B cell (primary cell): ENCODE data around the gene WDR27. TPM values are rescaled to one million over a fixed set of nuclear protein-coding genes. Genes with fewer than 3 reads are reported as not detected.

Experiments used
- ATAC-seq: fragments of 200-7000 bp; cut with Tn5 transposase; one replicate; pipeline ENCODE4 v1.10.0; 2021; ENCODE audit warnings: low read depth, mild to moderate bottlenecking, moderate number of reproducible peaks, moderate library complexity
- CTCF ChIA-PET: fragments of 350-600 bp; sonication (Branson Sonifier 250); formaldehyde crosslinking; loops from one replicate; lab custom pipeline; 2021; ENCODE audit warnings: antibody characterized with exemption, inconsistent platforms; lab: Charles Lee
- POLR2A ChIA-PET: fragments of 350-600 bp; sonication (Branson Sonifier 250); formaldehyde crosslinking; loops from one replicate; lab custom pipeline; 2021; ENCODE audit warnings: antibody characterized with exemption; lab: Charles Lee
- DNase-seq: peaks from one replicate; pipeline ENCODE4 v3.0.0; 2013
- H2AFZ ChIP-seq: 2 replicates; pipeline ENCODE4 v1.6.1; 2012; ENCODE audit warnings: mild to moderate bottlenecking, low read depth, low read length; ENCODE audit not compliant: insufficient read depth, poor library complexity, severe bottlenecking
- H3K27ac ChIP-seq, 2 donors: 1 replicate in 1 of 2; 2 replicates in 1 of 2; pipeline ENCODE4 v1.5.1; 2012 to 2013; ENCODE audit warnings: low read length in 2 of 2, mild to moderate bottlenecking in 2 of 2, moderate library complexity in 1 of 2
- H3K27me3 ChIP-seq, 4 experiments: fragments of 200-600 bp in 1 of 4; sonication (generic) in 1 of 4; replicated peaks in 1 of 4; 1 replicate in 2 of 4; 2 replicates in 2 of 4; pipeline versions ENCODE4 v1.6.1 to v1.7.0; 2013 to 2016; ENCODE audit warnings: low read length in 3 of 4, mild to moderate bottlenecking in 2 of 4, mixed read lengths in 1 of 4, moderate library complexity in 1 of 4; ENCODE audit not compliant: insufficient read depth in 4 of 4, control insufficient read depth in 3 of 4; ENCODE audit errors: control extremely low read depth in 1 of 4
- H3K36me3 ChIP-seq, 2 experiments: replicated peaks in 1 of 2; 1 replicate in 1 of 2; 2 replicates in 1 of 2; pipeline versions ENCODE4 v1.6.1 to v1.7.1; 2013; ENCODE audit warnings: low read length in 1 of 2; ENCODE audit not compliant: insufficient read depth in 2 of 2, control insufficient read depth in 1 of 2; ENCODE audit errors: control extremely low read depth in 1 of 2, extremely low read depth in 1 of 2
- H3K4me1 ChIP-seq, 2 donors: fragments of 200-600 bp in 1 of 2; sonication (generic) in 1 of 2; 1 replicate in 1 of 2; 2 replicates in 1 of 2; pipeline versions ENCODE4 v1.5.1 to v1.6.1; 2013 to 2017; ENCODE audit warnings: low read length in 2 of 2; ENCODE audit not compliant: control insufficient read depth in 2 of 2, insufficient read depth in 2 of 2
- H3K4me2 ChIP-seq: replicated peaks from 2 replicates; pipeline ENCODE3; 2012; ENCODE audit warnings: mild to moderate bottlenecking, low read depth, low read length; ENCODE audit not compliant: poor library complexity, severe bottlenecking
- H3K4me3 ChIP-seq, 5 experiments: fragments of 200-600 bp in 1 of 5; sonication (generic) in 1 of 5; 1 replicate in 3 of 5; 2 replicates in 2 of 5; pipeline versions ENCODE4 v1.5.1 to v1.7.0; 2011 to 2016; ENCODE audit warnings: low read length in 4 of 5, mild to moderate bottlenecking in 4 of 5, low read depth in 2 of 5, control low read depth in 1 of 5, moderate library complexity in 1 of 5; ENCODE audit not compliant: insufficient read depth in 1 of 5; ENCODE audit errors: control extremely low read depth in 1 of 5, extremely low read depth in 1 of 5
- H3K79me2 ChIP-seq: fragments of 200-600 bp; sonication (generic); one replicate; pipeline ENCODE4 v1.6.0; 2016; ENCODE audit warnings: low read length; ENCODE audit not compliant: control insufficient read depth, insufficient read depth
- H3K9ac ChIP-seq: fragments of 200-600 bp; sonication (generic); 2 replicates; pipeline ENCODE4 v1.6.1; 2017; ENCODE audit warnings: mild to moderate bottlenecking, low read length, moderate library complexity
- H3K9me3 ChIP-seq, 3 donors: one replicate each; pipeline versions ENCODE4 v1.6.1 to v1.7.1; 2013; ENCODE audit warnings: low read length in 2 of 3; ENCODE audit not compliant: control insufficient read depth in 2 of 3, insufficient read depth in 1 of 3; ENCODE audit errors: control extremely low read depth in 1 of 3
- H4K20me1 ChIP-seq: 2 replicates; pipeline ENCODE4 v1.6.0; 2012; ENCODE audit warnings: mild to moderate bottlenecking, low read length; ENCODE audit not compliant: insufficient read depth, control insufficient read depth, poor library complexity, severe bottlenecking
- H3K27ac Mint-ChIP-seq: one replicate; pipeline ENCODE4 v1.8.0; 2021; ENCODE audit warnings: mixed read lengths
- H3K27me3 Mint-ChIP-seq: one replicate; pipeline ENCODE4 v1.8.0; 2021; ENCODE audit warnings: mixed read lengths
- H3K4me1 Mint-ChIP-seq: one replicate; pipeline ENCODE4 v1.8.0; 2021; ENCODE audit warnings: mixed read lengths
- H3K4me3 Mint-ChIP-seq: one replicate; pipeline ENCODE4 v1.8.0; 2021; ENCODE audit warnings: mixed read lengths
- H3K9me3 Mint-ChIP-seq: one replicate; pipeline ENCODE4 v1.8.0; 2022; ENCODE audit warnings: mixed read lengths; ENCODE audit not compliant: insufficient read depth
- EZH2 ChIP-seq: IDR thresholded peaks from 2 replicates; pipeline ENCODE4 v1.6.1; 2012; ENCODE audit warnings: borderline replicate concordance, low read depth, mild to moderate bottlenecking, moderate library complexity, low read length; ENCODE audit not compliant: insufficient read depth, poor library complexity, severe bottlenecking
- WGBS: methylation state at CpG from one replicate; pipeline ENCODE4 v1.1.5; 2013; ENCODE audit warnings: missing lambda C conversion rate; ENCODE audit not compliant: insufficient coverage; 5-methylcytosine and 5-hydroxymethylcytosine counted together
- intact Hi-C: fragments of 100-400 bp; cut with micrococcal nuclease; formaldehyde crosslinking; loops from one replicate; pipeline ENCODE4 v1.10.0; 2022
- polyA plus RNA-seq: library from polyadenylated mRNA; depleted of rRNA; stranded (reverse); fragments of >200 nt; gene quantifications from 2 replicates; pipeline ENCODE4 v1.2.3, GENCODE V29; 2012
- total RNA-seq, 2 donors: library from RNA; stranded (reverse); fragments of 120-200 nt in 1 of 2; gene quantifications; 1 replicate in 1 of 2; 2 replicates in 1 of 2; pipeline versions ENCODE4 v1.2.3 to v1.2.4, GENCODE V29; 2013 to 2022
- TF ChIP-seq, protein P1 (sequence below): fragments of 200-600 bp; IDR thresholded peaks from one replicate; pipeline ENCODE4 v1.8.0; 2022; ENCODE audit warnings: antibody characterized with exemption, mild to moderate bottlenecking

The WDR27 gene
- total and polyA plus RNA-seq, 2 donors (not counting 1 experiment from before 2014, with no cell fraction given), result 64.3 to 86.3 TPM

DNA sequence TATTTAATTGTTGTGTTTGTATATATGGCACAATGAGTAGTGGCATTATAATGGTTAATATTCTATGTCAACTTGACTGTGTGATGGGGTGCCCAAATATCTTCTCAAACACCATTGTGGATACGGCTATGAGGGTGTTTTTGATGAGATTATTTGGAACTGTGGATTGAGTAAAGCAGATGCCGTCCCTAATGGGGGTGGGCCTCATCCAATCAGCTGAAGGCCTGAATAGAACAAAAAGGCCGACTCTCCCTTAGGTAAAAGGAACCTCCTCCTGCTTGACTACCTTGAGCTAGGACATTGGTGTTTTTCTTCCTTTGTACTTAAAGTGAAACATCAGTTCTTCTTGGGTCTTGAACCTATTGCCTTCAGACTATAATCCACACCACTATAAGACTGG, 207.8 kb downstream of the WDR27 start:
- no peak overlapping the region for H3K4me3 Mint-ChIP-seq
- no CpG with 5 or more reads among the region's 3 CpGs for WGBS
- H3K9me3 Mint-ChIP-seq, result no peaks in the 10 kb centered on the region
- H3K4me2 ChIP-seq, result no peak overlapping the region
- H3K4me1 Mint-ChIP-seq, result no peaks in the 10 kb centered on the region
- H3K27ac Mint-ChIP-seq, result no peak overlapping the region
- ChIA-PET CTCF (no interaction called here), POLR2A (no interaction called here)
- ATAC-seq (no peak), DNase-seq (no peak)
- H3K9me3 ChIP-seq, result no peaks in the 10 kb centered on the region
- H3K79me2 ChIP-seq, result no peaks in the 10 kb centered on the region
- H3K27ac ChIP-seq, result no peak overlapping the region
- H3K27me3 ChIP-seq, result no peaks in the 10 kb centered on the region
- no peaks in the 10 kb centered on the region for H3K4me1 ChIP-seq
- no peak overlapping the region for H2AFZ ChIP-seq
- H4K20me1 ChIP-seq, result no peaks in the 10 kb centered on the region
- no peak overlapping the region for H3K9ac ChIP-seq
- no peaks in the 10 kb centered on the region for H3K36me3 ChIP-seq
- no peaks in the 10 kb centered on the region for H3K27me3 Mint-ChIP-seq
- H3K4me3 ChIP-seq, result no peak overlapping the region
- intact Hi-C loops, result no loop called here
- TF ChIP-seq, protein P1, sequence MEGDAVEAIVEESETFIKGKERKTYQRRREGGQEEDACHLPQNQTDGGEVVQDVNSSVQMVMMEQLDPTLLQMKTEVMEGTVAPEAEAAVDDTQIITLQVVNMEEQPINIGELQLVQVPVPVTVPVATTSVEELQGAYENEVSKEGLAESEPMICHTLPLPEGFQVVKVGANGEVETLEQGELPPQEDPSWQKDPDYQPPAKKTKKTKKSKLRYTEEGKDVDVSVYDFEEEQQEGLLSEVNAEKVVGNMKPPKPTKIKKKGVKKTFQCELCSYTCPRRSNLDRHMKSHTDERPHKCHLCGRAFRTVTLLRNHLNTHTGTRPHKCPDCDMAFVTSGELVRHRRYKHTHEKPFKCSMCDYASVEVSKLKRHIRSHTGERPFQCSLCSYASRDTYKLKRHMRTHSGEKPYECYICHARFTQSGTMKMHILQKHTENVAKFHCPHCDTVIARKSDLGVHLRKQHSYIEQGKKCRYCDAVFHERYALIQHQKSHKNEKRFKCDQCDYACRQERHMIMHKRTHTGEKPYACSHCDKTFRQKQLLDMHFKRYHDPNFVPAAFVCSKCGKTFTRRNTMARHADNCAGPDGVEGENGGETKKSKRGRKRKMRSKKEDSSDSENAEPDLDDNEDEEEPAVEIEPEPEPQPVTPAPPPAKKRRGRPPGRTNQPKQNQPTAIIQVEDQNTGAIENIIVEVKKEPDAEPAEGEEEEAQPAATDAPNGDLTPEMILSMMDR, result no peak
- TF ChIP-seq EZH2, result no peak

DNA sequence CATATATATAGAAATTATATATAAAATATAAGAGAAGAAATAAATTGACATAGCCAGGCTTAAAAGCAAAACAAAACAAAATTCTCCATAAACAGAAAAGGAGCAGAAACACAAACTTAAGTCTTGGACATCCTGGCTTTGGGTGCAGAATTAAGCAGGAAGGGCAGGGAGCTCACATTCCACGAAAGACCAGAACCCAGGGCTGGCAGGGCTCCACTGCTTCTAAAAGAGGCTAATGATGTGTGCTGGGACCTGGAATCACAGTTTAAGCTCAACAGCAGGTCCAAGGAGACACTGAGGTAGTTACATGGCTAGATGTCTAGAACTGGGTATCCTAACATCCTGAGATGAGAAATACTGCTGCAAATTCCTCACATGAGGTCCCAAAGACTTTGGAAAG, 210.3 kb downstream of the WDR27 start:
- no peak overlapping the region for H3K4me2 ChIP-seq
- 100% methylated on average over 1 of the region's 1 CpG for WGBS
- H3K4me1 ChIP-seq, result no peaks in the 10 kb centered on the region
- H3K27ac Mint-ChIP-seq, result no peak overlapping the region
- ChIA-PET POLR2A (no interaction called here), CTCF (no interaction called here)
- intact Hi-C loops, result no loop called here
- no peaks in the 10 kb centered on the region for H3K9me3 ChIP-seq
- H3K27ac ChIP-seq, result no peak overlapping the region
- no peak for ATAC-seq
- H3K36me3 ChIP-seq, result no peaks in the 10 kb centered on the region
- no peaks in the 10 kb centered on the region for H3K27me3 Mint-ChIP-seq
- H3K9ac ChIP-seq, result no peak overlapping the region
- H2AFZ ChIP-seq, result no peak overlapping the region
- H3K4me1 Mint-ChIP-seq, result no peaks in the 10 kb centered on the region
- no peak overlapping the region for H3K4me3 ChIP-seq
- H3K27me3 ChIP-seq, result no peaks in the 10 kb centered on the region
- H3K79me2 ChIP-seq, result no peaks in the 10 kb centered on the region
- H3K4me3 Mint-ChIP-seq, result no peak overlapping the region
- no peaks in the 10 kb centered on the region for H3K9me3 Mint-ChIP-seq
- no peak for DNase-seq
- no peak for TF ChIP-seq EZH2
- TF ChIP-seq, protein P1, result no peak
- H4K20me1 ChIP-seq, result no peaks in the 10 kb centered on the region
